Cerebellar nuclear complex (tissue), 1 donor: ENCODE results near the gene C2CD5.
"Not testable (repeated sequence)": the region's sequence is repeated elsewhere in the genome, so short reads cannot be mapped to it uniquely, and the experiment has no call there.

ENCODE experiments used
- DNase-seq, 2 experiments: peaks; one replicate each; lab custom pipeline; 2025; lab: John Stamatoyannopoulos, UW

The C2CD5 gene

DNA sequence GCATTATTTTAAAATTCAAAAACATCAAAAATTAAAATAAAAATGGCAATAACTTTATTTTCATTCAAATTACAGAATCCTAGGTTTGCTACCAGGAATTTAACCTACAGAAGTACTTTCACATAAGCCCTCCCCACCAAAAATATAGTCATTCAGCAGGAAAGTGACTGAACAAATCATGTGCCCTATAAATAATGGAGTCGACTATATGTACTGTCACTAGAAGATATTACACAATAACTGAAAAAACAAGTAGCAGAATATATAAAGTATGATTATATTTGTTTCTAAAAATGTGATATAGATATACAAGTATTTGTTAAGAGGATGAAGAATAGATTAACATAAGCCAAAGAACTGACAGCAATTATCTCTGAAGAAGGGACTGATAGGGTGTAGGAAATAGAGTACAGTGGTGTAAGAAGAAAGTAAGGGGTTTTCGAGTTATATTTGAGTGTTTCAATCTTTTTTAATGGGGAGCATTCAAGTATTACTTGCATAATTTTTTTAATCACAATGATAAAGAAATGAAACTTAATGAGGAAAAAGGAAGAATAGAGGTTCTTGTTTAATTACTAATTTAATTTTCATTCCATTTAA, 7.9 kb downstream of the C2CD5 start:
- DNase-seq, result no peak

DNA sequence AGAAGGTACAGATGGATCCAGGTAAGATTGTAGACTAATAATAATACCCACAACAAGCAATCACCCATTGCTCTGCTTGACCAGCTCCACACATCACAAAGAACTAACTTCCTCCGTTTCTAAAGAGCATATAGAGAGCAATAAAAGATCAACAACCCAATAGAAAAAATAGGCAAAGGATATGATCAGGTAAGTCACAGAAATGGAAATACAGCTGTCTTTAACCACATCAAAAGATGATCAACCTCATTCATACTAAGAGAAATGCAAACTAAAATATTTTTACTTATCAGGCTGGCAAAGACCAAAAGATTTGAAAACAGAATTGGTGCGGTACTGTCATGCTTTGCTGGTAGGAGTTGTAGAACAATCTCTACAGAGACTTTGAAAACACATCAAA, 8.9 kb downstream of the C2CD5 start:
- no peak for DNase-seq

DNA sequence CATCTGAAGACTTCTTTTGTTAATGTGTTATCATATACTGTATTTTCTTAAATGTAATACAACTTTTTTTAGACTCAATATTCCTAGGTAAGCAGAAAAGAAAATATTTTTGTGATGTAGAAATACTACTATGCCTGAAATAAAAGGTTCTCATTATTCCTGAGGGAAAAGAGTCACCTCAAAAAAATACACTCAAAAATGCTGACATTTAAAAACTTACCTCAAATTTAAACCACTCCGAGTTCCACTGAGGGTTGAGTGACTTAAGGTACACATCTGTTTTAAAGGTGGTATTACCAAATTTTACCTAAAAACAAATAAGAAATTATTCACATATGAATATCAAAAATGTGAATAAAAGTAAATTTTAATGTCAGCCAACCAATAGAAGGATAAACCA, 9.3 kb downstream of the C2CD5 start:
- DNase-seq, result no peak

DNA sequence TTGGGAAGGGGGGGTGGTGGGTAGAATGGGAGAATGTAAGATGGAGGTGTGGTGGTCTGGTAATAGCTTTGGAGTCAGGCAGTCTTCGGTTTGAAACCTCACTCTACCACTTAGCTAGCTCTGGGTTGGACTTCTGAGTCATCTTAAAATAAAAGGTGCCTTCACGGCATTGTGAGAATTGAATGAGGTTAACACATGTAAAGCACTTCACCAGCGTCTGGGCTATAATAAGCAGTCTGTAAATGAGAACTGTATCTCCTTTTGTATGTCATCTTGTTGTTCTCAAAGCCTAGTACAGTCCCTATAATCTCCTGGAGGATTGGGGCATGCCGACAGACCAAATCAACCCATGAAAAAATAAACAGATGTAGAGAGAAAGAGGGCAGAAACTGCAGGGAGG, 11.2 kb downstream of the C2CD5 start:
- no peak for DNase-seq

DNA sequence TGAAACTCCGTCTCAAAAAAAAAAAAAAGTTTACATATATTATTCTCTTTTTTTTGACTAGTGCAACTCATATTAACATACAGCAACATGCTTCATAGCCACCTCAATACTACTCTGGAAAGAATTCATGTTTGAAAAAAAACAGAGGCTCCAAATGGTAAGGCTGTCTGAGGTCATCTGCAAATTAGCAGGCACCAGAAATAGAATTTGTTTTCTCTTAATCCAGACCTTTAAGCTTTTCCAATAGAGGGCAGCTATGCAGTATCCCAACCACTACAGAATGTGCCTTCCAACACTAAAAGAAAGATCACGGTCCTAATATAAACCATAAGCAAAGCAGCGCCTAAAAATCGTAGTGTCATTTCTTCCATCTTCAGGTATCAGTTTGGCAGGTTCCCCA, 12.0 kb downstream of the C2CD5 start:
- DNase-seq, result no peak

DNA sequence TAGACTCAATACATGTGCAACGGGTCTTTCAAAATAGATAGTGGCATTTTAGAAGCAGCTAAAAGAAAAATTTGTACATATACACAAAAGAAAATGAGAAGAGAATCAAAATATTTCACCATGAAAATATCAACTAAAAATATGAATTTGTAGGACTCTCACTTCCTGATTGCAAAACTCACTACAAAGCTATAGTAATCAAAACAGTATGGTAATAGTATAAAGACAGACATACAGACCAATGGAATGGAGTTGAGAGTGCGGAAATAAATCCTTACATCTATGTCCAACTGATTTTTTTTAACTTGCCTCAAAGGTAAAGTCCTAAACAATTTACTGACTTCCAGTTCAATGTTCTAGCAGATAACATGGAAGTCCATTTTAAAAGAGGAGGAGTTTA, 13.1 kb downstream of the C2CD5 start:
- no peak for DNase-seq

DNA sequence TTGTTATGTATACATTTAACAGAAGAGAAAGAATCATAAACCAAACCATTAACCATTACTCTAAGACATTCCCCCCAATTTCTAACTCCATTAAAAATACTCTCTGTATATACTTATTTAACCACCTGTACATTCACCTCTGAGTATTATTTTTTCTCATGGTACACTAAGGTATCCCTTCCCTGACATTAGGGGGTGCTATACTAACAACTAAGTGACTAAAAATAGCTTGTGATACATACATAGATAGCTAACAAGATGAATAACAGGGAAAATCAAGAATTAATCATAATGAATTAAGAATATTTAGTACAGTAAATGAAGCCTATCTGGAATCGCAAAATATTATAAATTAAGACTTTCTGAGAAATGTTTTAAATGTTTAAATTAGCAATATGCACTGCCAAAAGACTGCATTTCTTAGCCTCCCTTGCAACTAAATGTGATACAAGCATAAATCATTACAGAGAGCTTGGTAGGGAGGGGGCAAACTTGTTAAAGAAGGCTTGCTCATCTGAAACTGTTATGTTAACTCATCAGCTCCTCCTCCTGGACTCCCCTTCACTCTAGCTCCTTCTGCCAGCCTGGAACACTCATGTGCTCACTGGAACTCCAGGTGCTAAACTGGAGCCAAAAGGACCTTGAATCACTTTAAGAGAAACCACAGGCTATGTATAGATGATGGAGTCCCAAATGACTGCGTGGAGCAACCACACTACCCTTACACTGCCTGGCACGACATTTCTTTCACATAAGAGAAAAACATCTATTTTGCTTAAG, 14.9 kb downstream of the C2CD5 start:
- DNase-seq, result no peak

DNA sequence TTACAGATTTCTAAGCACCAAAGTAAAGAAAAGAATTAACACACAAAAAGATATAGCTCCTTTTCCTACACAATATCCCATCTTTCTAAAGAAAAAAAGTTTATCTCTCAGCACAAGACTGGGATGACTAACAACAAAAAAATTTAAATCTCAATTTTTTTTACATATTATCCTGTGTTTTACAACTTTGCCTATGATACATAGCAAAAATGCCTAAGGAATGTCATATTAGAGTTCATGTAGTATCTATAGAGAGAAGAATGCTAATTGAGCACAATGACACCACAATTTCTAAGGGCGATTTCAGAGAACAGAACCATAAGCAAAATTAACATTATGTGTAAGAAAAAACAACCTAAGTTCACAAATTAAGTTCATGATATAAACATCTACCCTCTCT, 16.3 kb downstream of the C2CD5 start:
- DNase-seq, result no peak

DNA sequence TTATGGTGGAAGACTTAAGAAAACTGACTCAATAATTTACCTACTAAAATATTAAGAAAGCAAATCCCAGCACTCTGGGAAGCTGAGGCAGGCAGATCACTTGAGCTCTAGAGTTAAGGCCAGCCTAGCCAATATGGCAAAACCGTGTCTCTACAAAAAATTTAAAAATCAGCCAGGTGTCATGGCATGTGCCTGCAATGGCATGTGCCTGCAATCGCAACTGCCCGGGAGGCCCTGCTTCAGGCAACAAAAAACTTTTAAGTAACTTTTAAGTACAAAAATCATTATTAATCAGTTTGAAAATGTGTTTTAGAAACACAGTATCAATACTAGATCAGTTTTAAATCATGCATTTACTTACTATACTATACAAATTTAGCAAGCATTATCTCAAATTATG, 17.5 kb downstream of the C2CD5 start:
- DNase-seq, result no peak

DNA sequence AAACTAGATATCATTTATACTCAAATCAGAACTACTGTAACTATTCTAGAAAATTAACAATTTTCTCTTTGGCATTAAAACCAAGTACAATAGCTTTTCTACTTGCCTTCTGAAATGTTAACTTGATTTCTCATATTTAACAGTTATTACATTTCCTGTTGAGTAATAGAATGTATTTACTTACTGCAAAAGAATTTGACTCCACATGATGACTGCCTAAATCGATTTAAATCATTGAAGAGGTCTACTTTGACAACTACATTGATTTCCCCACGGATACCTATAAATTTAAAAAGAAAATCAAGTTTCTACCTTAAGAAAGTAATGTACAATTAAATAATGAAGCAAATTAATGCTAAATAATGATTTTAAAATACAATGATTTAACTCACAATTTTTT, 18.9 kb downstream of the C2CD5 start:
- DNase-seq, result no peak

DNA sequence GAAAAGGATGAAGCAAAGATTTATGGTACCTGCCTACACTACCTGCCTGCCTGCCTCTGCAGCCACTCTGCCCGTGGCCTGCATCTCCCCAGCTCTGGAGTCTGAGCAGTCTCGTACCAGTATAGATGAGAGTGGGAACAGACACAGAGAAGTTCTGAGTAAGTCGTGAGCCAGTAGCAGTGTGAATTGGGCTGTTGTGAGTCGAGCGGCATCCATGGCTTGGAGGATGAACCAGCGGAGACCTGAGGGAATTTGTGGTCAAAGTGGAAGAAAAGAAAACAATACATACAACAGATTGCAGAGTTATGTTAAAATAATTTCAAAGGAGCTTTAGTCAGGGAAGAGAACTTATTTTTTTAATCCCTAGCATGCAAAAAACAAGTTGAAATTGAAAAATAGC, 25.3 kb downstream of the C2CD5 start:
- DNase-seq, result no peak

DNA sequence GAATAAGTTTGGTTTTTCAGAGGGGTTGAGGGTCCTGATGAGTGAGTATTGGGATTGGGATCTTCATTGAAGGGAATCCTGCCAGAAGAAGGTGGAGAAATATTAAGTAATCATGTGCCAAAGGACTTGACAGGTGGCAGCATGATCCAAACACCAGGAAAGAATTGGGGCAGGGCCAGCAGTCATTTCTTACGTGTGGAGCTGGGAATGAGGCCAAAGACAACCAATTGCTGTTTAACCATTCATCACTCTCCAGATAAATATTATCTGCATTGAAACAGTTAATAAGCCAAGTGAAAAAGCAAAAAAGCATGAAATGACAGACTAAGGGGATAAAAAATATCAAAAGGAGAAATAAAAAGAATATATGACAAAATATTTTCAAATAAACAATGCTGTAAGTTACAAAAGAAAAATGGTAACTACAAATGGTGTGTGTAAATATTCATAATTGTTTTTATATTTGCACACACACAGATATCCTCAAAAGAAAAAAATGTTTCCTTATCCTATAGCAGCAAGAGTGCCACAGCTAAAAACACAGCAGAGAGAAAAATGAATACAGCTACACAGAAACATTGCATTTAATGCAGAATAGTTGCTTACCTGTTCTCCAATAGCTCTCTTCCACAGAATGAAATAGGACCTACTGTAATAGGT, 26.2 kb downstream of the C2CD5 start:
- peak in 1 of 2 experiments; percentile 4 for DNase-seq

DNA sequence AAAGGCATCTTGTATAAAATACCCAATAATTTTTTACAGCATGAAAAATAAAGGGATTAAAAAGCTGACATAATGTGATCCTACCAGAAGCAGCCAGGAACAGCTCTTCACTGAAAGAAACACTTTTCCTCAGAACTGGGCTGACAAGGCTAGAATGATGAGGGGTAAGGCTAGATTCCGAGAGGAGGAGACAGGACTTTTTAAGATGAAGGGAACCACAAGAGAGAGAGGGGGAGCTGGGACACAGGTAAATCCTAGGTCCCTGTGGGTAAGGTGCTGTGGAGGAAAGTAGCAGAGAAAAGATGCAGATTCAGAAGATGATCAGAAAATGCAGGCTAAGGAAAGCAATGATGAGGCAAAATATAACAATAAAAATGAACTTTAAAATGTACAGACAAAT, 29.5 kb downstream of the C2CD5 start:
- no peak for DNase-seq

DNA sequence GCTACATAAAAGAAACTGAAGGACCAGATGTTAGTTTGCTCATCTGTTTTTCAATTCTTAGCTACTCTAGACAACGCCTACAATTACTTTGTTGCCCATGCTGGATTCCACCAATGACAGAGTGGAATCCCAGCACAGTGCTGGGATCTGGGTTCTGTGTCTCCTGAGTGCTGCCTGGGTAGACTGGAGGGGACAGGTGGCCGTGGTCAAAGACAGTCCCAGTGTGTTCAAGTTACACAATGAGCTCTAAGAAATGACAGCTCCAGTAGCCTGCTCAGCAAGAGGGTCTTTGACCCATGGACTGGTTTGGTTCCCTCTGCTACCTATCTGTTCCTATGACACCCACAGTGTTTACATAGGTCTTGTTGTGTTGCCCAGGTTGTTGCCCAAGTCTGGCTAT, 38.5 kb downstream of the C2CD5 start:
- no peak for DNase-seq

DNA sequence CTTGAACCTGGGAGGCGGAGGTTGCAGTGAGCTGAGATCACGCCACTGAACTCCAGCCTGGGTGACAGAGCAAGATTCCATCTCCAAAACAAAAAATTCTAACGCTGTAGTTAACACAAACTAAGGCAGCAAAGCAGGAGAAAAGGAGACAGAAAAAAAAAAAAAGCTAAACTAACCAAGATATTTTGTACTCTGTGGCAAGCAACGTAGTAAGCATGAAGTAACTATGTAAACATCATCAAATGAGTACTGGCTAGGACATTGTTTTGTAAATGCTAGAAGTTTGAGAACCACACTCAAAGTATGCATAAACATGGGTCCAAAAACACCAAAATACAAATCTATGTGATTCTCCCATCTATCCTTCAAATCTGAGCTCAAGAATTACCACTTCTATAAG, 44.2 kb downstream of the C2CD5 start:
- no peak for DNase-seq

DNA sequence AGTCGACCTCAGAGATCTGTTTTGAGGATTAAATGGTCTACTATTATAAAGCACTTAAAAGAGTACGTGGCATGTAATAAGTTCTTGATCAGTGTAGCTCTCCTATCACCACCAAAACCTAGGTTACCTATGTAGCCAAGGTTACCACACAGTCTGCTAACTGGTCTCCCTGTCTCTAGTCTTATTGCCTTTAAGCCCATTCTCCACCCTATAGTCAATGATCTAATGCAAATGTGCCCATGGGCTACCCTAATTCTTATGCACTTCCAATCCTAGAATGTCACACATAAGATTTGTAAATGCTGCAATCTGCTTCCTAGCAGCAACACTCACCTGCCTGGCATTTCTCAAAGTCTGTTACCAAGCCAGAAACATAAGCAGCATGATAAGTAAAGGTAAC, 44.9 kb downstream of the C2CD5 start:
- DNase-seq, result no peak

DNA sequence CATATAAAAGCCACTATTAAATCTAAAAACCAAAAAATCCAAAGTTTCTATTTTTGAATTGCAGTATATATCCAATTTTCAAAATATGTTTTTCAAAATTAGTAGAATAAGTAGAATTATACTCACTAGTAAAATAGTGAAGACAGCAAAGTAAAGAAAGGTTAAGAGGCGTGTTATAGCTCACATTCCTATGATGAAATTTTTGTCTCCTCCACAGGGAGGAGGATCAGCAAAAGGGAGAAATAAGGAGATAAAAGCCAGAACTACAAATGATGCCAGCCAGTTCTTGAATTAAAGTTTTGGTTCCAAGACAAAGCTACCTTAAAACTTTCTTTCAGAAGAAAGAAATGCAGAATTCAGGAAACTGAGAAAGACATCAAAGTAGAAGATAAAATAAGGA, 50.0 kb downstream of the C2CD5 start:
- no peak for DNase-seq

DNA sequence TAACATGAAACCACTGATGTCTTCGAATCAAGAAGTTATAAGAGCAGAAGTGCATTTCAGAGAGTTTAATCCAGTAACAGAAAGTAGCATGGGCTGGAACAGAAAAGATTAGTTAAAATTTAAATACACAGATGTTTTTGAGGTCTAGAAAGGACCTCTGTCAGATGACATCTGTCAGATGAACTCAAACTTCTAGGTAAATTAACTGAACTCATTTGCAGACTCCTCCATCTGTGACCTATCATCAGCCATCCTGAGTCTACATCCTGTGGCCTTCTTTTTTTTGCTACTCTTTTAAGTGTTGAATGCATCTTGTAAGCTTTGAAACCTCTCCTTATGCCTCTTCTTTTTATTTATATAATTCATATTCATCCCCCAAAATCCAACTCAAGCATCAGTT, 53.3 kb downstream of the C2CD5 start:
- no peak for DNase-seq

DNA sequence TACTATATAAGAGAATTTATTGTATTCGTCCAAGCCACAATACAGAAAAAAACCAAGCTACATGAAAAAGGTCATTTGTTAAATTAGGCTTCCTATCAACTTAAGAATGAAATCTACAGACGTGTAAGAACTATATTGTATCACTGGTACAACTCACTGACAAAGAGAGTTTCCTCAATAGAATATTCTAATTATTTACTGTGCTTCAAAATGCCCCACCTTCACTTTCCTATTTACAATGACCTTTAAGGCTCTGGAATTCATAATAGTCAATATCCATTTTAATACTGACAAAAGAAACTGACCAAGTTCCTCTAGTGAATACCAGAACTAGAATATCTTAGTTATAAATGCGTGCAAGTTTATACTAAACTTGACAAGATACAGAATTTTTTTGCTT, 55.9 kb downstream of the C2CD5 start:
- DNase-seq, result no peak

DNA sequence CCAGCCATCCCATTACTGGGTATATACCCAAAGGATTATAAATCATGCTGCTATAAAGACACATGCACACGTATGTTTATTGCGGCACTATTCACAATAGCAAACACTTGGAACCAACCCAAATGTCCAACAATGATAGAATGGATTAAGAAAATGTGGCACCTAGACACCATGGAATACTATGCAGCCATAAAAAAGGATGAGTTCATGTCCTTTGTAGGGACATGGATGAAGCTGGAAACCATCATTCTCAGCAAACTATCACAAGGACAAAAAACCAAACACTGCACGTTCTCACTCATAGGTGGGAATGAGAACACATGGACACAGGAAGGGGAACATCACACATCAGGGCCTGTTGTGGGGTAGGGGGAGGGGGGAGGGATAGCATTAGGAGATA, 56.7 kb downstream of the C2CD5 start:
- DNase-seq, result not testable (repeated sequence)

DNA sequence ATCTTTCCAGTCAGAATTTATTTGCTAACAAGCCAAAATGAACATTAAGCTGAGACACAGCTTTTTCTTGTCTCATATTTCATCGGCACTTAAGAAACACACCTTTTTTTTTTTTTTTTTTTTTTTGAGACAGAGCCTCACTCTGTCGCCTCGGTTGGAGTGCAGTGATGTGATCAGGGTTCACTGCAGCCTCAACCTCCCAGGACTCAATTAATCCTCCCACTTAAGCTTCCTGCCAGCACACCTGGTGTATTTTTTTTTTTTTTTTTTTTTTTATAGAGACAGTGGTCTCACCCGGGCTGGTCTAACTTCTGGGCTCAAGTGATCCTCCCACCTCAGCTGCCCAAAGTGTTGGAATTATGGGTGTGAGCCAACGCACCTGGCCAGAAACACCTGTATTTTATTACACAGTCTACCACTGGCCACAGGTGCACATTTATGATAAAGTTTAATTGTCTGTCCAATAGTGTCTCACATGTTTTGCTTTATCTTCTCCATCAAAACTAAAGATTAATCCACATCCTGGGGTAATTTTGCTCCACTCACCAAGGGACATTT, 62.7 kb downstream of the C2CD5 start:
- DNase-seq, result no peak

DNA sequence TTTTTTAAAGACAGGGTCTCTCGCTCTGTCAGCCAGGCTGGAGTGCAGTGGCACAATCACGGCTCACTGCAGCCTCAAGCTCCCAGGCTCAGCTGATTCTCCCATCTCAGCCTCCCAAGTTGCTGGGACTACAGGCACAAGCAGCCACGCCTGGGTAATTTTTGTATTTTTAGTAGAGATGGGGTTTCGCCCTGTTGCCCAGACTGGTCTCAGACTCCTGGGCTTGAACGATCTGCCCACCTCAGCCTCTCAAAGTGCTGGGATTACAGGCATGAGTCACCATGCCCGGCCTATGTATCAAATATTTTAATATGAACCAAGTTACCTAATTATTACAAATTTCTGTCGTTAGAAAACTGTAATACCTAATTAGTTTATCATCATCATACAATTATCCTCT, 63.5 kb downstream of the C2CD5 start:
- not testable (repeated sequence) for DNase-seq

DNA sequence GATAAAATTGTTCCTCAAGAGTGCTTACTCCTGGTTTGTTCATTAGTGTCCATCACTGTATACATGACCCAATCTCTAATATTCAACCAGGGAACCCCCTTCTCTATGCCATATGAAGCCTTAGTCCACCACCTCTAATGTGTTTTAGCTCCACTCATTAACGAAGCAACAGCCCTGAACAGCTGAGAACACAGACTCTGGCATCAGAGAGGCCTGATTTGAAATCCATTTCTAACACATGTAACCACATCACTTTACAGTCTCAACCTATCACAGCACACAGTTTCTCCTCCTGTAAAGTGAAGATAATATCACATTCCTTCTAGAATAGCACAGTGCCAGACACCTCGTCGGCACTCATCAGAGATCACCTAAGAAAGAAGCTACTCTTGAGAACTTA, 64.3 kb downstream of the C2CD5 start:
- no peak for DNase-seq
